ENCODE results near the gene HSD11B2. TPM values are rescaled to one million over a fixed set of nuclear protein-coding genes. Genes with fewer than 3 reads are reported as not detected.
A peak's percentile ranks its signal among the peaks of the same experiment; 100 is the strongest.

Gene HSD11B2
- total and polyA plus RNA-seq, 3 donors from 2014 or later: 4.9 to 11.5 (median 7.7) TPM

GRCh38 chr16:67425061-67425460 lies 5.9 kb upstream of the HSD11B2 start:
- no peaks in the 10 kb centered on the region for H3K9me3 ChIP-seq
- TF ChIP-seq, protein P1, sequence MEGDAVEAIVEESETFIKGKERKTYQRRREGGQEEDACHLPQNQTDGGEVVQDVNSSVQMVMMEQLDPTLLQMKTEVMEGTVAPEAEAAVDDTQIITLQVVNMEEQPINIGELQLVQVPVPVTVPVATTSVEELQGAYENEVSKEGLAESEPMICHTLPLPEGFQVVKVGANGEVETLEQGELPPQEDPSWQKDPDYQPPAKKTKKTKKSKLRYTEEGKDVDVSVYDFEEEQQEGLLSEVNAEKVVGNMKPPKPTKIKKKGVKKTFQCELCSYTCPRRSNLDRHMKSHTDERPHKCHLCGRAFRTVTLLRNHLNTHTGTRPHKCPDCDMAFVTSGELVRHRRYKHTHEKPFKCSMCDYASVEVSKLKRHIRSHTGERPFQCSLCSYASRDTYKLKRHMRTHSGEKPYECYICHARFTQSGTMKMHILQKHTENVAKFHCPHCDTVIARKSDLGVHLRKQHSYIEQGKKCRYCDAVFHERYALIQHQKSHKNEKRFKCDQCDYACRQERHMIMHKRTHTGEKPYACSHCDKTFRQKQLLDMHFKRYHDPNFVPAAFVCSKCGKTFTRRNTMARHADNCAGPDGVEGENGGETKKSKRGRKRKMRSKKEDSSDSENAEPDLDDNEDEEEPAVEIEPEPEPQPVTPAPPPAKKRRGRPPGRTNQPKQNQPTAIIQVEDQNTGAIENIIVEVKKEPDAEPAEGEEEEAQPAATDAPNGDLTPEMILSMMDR (IDR thresholded peaks at IDR 0.05): no peak
- TF ChIP-seq POLR2A (IDR thresholded peaks at IDR 0.05): no peak
- no peaks in the 10 kb centered on the region for H3K36me3 ChIP-seq (ENCODE audit: low read depth, missing control alignments)
- H3K27me3 ChIP-seq: no peaks in the 10 kb centered on the region
- WGBS, 2 donors: 61 to 72% methylated on average over 6 of the region's 6 CpGs
- peaks cover 16% of the 10 kb centered on the region for H3K4me1 ChIP-seq
- no peak overlapping the region for H3K4me3 ChIP-seq
- DNase-seq: no peak
- H3K27ac ChIP-seq: no peak overlapping the region
- intact Hi-C loops (cut with DNase I; ENCODE audit: low total_unique reads): loop anchor here (5.0 kb wide), 1 partner anchor 42 kb away; no protein-coding TSS in a partner anchor

DNA sequence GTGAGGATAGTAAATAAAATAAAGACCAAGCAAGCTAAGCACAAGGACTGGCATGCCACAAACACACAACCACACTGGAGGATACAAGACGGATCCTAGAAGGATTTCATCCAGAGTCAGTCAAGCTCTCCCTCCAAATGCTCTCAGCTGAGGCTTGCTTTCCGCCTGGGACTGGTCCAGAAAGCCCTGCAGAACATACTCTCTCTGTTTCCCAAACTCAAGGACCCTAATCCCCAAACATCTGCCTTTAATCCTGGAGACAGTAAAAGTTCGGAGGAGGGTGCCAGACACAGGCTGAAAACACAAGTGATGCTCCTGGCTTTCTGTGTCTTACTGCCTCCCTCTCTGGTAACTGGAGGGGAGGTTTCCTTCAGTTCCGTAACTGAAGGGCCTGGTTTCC lies 5.3 kb upstream of the HSD11B2 start:
- no peaks in the 10 kb centered on the region for H3K27me3 ChIP-seq
- intact Hi-C loops (cut with DNase I; ENCODE audit: low total_unique reads): loop anchor here (5.0 kb wide), 1 partner anchor 42 kb away; no protein-coding TSS in a partner anchor
- 79 to 86% methylated on average over 3 to 4 of the region's 4 CpGs for WGBS, 2 donors
- H3K4me3 ChIP-seq: no peak overlapping the region
- DNase-seq: no peak
- H3K27ac ChIP-seq: no peak overlapping the region
- peaks cover 21% of the 10 kb centered on the region for H3K4me1 ChIP-seq
- TF ChIP-seq, protein P1 (IDR thresholded peaks at IDR 0.05): no peak
- TF ChIP-seq POLR2A (IDR thresholded peaks at IDR 0.05): no peak
- H3K9me3 ChIP-seq: no peaks in the 10 kb centered on the region
- no peaks in the 10 kb centered on the region for H3K36me3 ChIP-seq (ENCODE audit: low read depth, missing control alignments)

DNA sequence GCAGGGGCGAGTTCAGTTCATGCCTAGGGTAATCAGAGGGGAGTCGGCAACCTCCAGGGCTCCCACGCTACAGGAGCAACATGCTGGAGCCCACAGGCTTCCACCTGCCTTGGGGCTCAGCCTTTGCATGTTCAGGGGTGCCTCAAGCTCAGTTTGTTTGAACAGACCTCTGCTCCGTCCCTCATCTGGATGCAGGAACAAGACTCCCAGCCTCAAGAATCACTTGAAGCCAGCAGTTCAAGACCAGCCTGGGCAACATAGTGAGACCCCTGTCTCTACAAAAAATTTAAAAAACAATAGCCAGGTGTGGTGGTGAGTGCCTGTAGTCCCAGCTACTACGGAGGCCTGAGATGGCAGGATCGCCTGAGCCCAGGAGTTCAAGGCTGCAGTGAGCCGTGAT lies 4.9 kb upstream of the HSD11B2 start:
- H3K4me3 ChIP-seq: no peak overlapping the region
- no peak overlapping the region for H3K27ac ChIP-seq
- TF ChIP-seq, protein P1 (IDR thresholded peaks at IDR 0.05): no peak
- no peak for TF ChIP-seq POLR2A (IDR thresholded peaks at IDR 0.05)
- peaks cover 23% of the 10 kb centered on the region for H3K4me1 ChIP-seq
- no peaks in the 10 kb centered on the region for H3K9me3 ChIP-seq
- intact Hi-C loops (cut with DNase I; ENCODE audit: low total_unique reads): loop anchor here (5.0 kb wide), 1 partner anchor 41 kb away; no protein-coding TSS in a partner anchor
- no peak for DNase-seq
- H3K27me3 ChIP-seq: no peaks in the 10 kb centered on the region
- 90 to 91% methylated on average over 6 to 7 of the region's 7 CpGs for WGBS, 2 donors
- H3K36me3 ChIP-seq (ENCODE audit: low read depth, missing control alignments): no peaks in the 10 kb centered on the region

- H3K27me3 ChIP-seq: no peaks in the 10 kb centered on the region
- TF ChIP-seq, protein P1 (IDR thresholded peaks at IDR 0.05): no peak
- no peak for TF ChIP-seq POLR2A (IDR thresholded peaks at IDR 0.05)
- no peak for DNase-seq
- no peaks in the 10 kb centered on the region for H3K36me3 ChIP-seq (ENCODE audit: low read depth, missing control alignments)
- H3K4me3 ChIP-seq: no peak overlapping the region
- no peak overlapping the region for H3K27ac ChIP-seq
- peaks cover 29% of the 10 kb centered on the region for H3K4me1 ChIP-seq
- 72 to 86% methylated on average over 7 of the region's 7 CpGs for WGBS, 2 donors
- H3K9me3 ChIP-seq: no peaks in the 10 kb centered on the region
- intact Hi-C loops (cut with DNase I; ENCODE audit: low total_unique reads): loop anchor here (5.0 kb wide), 1 partner anchor 40 kb away; no protein-coding TSS in a partner anchor
Observed at GRCh38 chr16:67426950-67427349, 4.0 kb upstream of the HSD11B2 start.

- DNase-seq: peak; percentile 81
- Histone ChIP-seq H3K4me1 (peaks cover 37% of the 10 kb centered on the region), H3K36me3 (ENCODE audit: low read depth, missing control alignments) (no peaks in the 10 kb centered on the region), H3K9me3 (no peaks in the 10 kb centered on the region), H3K27ac (no peak overlapping the region), H3K4me3 (no peak overlapping the region), H3K27me3 (no peaks in the 10 kb centered on the region)
- TF ChIP-seq, protein P1 (IDR thresholded peaks at IDR 0.05): peak; percentile 65 to 75 (median 73)
- no peak for TF ChIP-seq POLR2A (IDR thresholded peaks at IDR 0.05)
- WGBS, 2 donors: 24 to 52% methylated on average over 8 to 11 of the region's 11 CpGs
- intact Hi-C loops (cut with DNase I; ENCODE audit: low total_unique reads): loop anchor here (5.0 kb wide), 1 partner anchor 39 kb away; no protein-coding TSS in a partner anchor
Observed at GRCh38 chr16:67428146-67428731, 2.7 kb upstream of the HSD11B2 start.
